NCI-H1092 (cell line): ENCODE data around the gene P3H1.

Experiments used
- DNase-seq: peaks from one replicate; lab custom pipeline; 2025; lab: John Stamatoyannopoulos, UW

Gene P3H1

DNA sequence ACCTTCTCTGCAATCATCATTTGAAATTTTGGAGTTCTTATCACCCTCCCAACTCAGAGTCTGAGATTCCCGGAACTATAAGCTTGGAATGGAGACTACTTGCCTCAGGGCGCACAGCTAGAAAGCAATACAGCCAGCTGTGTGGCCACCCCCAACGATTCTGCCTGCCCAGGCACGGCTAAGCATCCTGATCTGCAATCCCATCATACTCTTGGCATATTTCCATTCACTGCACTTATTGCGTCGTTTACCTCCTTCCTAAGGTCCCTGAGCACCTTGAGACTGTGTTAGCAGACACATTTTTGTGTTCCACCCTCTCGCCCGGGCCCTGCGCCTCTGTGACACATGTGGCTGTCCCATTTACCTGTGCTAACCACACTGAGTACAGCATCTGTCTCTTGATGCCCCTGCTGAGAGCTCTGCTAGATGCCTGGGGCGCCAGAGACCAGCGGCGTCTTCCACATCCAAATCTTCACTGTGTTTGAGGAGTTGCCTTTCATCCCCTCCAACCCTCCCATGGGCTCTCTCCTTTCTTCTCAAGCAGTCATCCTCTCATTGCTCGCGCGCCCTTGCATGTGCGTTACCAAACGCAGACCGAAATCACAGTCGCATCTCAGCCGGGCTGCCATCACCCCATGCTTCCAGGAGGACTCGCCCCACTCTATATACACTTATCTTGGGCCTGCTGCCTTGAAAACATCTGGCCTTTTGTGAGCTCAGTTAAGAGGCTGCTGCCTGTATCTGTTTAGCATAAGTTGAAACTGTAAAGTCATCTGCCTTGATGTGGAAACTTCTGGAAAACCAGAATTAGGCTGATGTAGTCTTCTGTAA is 23.3 kb downstream of the P3H1 start:
- DNase-seq = no peak

DNA sequence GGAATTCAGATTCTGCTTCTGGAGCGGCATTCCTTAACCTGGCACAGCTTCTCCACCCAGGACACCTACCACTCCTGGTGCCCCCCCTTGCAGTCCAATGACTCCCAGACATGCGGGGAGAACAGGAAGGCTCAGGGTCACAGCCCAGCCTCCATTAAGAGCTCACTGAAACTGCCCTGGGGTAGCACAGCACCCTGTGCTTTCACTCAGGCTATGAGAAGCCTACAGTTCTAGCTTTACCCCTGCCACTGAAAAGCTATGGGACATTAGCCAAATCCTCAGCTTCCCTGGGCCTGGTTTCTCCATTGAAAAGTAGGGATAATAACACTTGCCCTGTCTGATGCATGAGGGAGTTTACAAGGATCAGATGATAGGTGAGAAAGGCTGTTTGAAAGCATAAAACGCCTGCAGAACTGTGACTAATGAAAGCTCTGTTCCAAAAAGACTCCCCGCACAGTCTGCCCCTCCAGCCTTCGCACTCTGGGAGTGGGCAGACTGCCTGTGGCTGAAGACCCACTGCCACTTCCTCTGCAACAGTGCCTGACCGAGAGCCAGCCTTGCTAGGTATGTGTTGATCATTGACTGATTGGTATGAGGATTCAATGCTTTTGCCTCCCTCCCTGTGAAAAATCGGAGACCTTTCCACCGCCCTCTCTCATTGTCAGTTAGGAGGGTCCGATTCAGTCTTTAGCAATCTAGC is 24.1 kb downstream of the P3H1 start:
- no peak for DNase-seq

GRCh38 chr1:42742141-42742540 is 24.7 kb downstream of the P3H1 start:
- no peak for DNase-seq

DNA sequence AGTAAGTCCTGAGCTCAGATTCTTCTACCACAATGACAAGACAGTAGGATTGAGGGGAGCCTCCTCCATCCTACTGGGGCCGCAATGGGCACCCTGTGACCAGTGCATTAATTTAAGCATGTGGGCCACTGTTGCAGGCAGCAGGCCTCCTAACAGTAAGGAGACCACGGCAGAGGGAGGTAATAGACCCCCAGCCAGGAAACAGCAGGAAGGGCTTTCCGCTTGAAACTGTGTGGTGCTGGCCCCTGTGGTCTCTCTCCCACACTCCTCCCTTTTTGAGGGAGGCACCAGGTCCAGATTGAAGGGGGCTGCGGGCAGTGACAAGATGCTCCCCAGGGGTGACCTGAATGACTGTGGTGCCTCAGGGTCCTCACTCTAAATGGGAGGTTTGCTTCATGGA is 25.1 kb downstream of the P3H1 start:
- DNase-seq = no peak

DNA sequence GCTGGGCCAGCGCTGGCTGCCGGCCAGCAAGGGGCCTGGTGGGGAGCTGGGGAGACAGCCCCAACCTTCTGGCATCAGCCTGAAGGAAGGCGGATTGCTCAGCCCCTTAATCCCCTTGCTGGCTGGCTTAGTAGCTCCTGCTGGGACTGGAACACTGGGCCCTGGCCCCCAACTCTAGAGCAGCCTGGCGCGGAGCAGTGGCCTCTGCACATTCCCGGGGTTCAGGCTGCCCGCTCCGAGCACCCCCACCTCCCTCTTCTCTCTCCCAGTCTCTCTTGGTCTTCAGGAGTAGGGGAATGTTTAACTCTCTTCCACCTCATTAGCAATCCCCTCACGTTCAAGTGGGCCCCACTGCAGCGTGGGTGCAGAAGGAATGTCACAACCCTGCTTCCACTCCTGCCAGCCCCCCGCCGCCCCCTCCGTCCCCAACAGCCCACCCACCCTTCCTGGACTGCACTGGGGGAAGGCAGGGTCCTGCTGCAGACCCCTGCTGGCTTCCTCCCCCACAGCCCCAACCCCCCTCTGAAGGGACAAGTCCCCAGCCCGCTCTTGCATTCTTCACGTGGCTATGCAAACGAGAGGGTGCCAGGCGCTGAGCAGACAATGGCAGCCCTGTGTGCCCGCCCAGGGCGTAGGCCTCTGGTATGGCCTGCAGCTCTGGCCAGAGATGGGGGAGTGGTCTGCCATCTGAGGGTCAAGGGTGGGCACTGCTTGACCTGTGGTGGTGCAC is 25.8 kb downstream of the P3H1 start:
- DNase-seq = no peak

DNA sequence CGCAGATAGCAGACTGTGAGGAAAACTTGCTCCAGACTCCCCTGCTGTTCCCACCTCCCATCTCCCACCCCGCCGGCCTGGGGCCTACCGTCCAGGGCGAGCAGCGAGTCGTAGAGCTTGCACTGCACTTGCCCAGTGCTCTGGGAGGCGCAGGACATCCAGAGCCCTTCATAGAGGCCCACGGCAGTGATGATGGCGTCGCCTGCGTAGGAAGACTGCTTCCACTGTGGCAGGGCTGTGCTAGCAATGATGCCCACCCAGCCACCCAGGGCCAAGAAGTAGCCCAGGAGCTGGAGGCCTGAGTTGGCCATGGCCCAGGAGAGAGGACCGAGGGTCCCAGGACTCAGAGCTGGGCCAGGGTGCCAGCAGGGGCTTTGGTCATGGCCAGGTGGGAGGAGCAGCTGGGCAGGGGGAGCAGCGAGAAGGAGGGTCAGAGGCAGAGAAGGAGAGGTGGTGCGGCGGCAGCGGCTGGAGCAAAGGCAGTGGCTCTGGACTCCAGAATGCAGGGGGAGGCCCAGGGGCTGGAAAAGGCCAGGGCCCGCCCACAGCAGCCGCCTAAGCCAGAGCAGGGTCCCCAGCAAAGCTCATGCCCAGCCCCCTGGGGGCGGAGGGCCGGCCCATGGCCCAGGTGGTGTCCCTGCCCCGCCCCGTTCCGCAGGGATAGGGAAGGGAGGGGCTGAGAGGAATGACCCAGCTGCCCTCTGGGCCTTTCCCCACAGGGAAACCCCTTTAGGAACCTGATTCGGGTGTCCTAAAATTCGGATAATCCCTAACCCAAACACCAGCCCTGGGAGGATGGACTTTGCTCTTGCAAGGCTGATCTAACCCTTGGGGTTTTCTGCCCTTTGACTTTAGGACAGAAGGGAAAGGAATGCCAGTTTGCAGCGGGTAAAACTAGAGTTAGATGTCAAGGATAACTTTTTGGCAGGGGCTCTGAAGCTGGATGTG is 26.8 kb downstream of the P3H1 start, which contains the start of gene CLDN19:
TSS of gene CLDN19 (minus strand) at position 484 of the 948 bp plus-strand sequence. CDS start at position 311, 173 bp downstream.
- no peak for DNase-seq

GRCh38 chr1:42738678-42739226 is 28.1 kb downstream of the P3H1 start:
- no peak for DNase-seq

DNA sequence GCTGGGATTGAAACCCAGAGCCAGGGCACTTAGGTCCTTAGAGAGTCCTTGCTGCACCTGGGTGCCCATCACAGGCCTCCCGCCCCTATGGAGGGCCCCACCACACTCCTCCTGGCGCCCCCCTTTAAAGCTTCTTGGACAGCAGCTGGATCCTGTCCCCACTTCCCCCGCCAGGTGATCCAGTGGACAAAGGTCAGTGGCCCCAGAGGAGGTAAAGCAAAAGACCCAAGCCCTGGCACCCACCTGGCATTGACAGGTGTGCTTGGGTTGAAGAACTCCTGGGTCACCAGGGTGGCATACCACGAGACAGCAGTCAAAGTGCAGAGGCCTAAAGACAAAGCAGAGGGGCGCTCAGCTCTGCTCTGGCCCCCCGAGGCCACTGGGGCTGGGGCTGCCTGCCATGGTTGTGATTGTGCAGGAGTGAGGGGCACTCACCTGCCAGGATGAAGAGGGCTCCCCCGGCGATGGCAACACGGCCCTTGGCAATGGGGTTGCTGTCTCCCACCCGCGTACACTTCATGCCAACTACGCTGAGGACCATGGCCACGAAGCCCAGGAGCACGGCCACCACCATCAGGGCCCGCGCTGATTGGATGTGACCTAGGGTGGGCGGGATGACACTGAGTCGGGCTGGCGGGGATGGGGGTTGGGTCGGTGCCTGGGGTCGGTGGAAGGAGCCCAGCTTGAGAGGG is 28.7 kb downstream of the P3H1 start:
- DNase-seq = no peak

DNA sequence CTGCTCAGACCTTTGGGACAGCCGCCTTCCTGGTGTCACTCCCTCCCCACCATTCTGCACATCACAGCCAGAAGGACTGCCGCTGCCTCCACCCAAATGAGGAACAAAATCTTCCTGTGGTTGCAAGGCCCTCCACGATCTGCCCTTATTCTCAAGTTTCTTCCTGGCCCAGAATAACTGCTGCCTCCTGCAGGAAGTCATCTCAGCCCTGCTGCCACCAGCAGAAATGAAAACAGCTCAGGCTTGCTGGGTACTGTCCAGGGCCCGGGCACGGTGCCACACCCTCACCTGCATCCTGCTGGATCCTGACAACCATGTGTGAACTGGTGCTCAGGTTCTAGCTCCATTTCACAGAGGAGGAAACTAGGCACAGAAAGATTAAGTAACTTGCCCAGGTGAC is 29.6 kb downstream of the P3H1 start:
- DNase-seq = no peak

DNA sequence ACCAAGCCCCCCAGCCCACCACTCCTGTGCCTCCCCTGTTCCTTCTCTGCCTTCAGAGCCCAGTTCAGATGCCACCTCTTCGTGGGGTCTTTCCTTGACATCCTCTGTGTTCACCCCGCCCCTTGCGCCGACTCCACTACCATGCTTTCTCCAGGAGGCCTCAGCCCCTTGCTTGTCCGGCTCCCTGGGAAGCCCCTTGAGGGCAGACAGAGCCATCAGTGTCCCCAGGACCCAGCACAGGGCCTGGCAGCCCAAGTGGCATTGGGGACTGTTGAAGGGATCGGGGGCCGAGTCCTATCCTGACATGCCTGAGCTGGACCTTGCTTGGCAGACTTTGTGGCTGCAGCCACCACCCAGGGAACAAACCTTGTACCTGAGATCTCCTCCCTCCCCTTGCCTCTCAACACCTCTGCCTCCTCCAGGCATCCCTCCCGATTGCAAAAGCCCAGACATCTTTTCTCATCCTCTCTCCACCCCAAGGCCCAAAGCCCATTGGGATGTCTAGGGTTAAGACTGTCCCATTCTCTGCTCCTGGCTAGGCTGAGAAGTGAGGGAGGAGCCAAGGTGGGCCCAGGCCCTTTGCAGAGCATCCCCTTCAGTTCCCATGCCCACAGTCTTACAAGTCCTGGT is 30.1 kb downstream of the P3H1 start:
- no peak for DNase-seq

DNA sequence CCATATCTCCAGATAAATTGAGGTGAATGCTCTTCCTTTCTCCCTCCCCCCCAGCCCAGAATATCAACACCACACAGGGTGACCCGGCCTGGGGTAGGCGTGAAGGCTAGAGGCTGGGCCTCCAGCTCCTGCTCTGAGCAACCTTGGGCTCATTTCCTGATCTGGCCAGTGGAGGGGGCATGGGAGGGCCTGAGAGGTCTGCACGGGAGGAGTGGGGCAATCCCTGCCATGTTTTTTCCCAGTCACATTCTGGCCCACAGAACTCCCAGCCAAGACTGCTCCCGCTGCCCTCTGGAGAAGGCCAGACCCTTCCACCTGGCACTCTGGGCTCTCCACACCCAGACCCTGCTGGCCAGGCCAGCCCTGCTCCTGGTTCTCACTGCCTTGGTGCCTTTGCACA is 30.7 kb downstream of the P3H1 start:
- no peak for DNase-seq

DNA sequence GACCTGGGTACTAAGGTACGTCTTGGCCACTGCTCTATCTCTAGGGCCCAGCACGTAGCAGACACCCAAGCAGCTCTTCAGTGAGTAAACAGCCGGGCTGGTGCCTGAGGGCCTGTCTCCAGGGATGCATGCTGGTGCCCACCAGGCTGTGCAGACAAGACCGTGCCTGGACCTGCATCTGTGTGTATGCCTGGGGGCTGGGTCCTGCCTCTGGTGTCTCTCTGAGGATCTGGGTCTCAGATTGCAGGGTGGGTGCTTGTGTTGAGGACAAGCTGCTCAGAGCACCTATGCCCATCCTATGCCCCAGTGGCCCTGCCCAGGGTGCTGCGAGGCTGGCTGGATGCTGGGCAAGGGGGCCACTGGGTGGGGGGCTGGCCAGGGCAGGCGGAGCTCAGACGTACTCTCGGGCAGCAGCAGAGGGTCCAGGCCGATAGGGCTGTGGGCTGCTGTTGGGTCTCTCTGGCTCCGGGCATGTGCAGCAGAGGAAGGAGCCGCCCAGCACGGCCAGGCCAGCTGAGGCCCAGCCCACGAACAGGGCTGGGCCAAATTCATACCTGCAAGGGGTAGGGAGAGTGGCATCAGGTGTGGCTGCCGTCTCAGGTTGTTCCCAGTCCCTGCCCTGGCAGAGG is 31.2 kb downstream of the P3H1 start:
- no peak for DNase-seq

GRCh38 chr1:42735056-42735455 is 31.8 kb downstream of the P3H1 start:
- no peak for DNase-seq

- no peak for DNase-seq
Observed at GRCh38 chr1:42734201-42735035, 32.4 kb downstream of the P3H1 start.

- DNase-seq = no peak
Observed at GRCh38 chr1:42733415-42734200, 33.2 kb downstream of the P3H1 start.

GRCh38 chr1:42732126-42732680 is 34.6 kb downstream of the P3H1 start:
- no peak for DNase-seq

DNA sequence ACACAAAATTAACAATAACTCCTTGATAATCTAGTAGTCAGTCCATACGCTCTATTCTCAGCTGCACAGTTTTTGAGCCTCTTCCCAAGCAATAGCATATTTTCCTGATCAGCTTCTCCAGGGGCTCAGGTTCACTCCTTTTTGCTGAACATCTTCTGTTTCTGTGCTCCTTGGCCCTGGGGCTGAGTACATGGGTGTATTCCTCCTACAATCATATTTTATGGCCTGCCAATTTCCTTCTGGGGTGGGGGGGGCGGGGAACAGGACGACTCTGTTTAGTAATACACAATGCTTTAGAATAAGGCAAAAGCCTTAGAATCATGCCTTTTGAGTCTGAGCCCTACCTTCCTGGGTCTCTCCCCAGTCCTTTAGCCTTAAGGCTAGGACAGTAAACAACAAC is 35.2 kb downstream of the P3H1 start:
- no peak for DNase-seq

DNA sequence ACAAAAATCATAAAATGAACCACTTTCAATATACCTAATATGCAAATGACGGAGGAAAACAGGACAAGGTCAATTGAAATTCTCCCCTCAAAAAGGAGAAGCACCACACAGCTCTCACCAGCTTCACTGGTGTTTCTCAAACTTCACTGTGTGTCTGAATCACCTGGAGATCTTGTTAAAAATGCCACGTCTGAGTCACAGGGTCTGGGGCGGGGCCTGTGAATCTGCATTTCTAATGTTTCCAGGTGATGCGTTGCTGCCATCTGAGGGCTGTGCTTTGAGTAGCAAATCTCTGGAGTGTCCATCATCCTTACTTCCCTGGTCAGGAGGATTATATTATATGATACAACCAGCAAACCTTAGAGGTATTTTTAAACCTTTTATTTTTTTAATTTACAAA is 35.8 kb downstream of the P3H1 start:
- DNase-seq = no peak
